Measurements from ENCODE around the gene PRKCH.

The PRKCH gene

DNA sequence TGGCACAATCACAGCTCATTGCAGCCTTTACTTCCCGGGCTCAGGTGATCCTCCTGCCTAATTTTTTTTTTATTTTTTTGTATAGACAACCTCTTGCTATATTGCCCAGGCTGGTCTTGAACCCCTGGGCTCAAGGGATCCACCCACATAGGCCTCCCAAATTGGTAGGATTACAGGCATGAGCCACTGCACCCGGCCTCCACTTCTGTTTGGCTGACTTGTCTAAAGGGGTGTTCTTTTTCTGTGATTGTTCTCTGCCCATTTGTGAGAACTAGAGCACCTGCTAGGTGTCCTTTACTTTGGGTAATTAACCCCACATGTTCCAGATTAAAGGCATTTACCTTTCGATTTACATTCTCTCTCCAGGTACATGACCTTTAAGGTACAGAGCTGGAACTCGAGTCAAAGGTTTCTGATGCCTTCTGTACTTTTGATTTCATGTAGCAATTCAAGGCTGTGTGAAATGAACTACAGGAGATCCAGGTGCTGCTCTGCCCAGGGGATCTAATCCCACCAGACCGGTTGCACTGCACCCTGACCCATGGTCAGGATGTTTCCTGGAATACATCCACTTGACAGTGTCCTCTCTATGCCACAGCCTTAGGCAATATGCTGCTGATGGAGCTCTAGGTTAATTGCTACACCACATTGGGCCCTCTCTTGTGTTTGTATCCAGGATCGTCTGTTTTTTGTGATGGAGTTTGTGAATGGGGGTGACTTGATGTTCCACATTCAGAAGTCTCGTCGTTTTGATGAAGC lies 163.6 kb downstream of the PRKCH start:
- DNase-seq (ENCODE audit: low read depth in 4 of 4, low spot score in 1 of 4): no peak

GRCh38 chr14:61485661-61486060 lies 164.3 kb downstream of the PRKCH start:
- DNase-seq (ENCODE audit: low read depth in 4 of 4, low spot score in 1 of 4): no peak

DNA sequence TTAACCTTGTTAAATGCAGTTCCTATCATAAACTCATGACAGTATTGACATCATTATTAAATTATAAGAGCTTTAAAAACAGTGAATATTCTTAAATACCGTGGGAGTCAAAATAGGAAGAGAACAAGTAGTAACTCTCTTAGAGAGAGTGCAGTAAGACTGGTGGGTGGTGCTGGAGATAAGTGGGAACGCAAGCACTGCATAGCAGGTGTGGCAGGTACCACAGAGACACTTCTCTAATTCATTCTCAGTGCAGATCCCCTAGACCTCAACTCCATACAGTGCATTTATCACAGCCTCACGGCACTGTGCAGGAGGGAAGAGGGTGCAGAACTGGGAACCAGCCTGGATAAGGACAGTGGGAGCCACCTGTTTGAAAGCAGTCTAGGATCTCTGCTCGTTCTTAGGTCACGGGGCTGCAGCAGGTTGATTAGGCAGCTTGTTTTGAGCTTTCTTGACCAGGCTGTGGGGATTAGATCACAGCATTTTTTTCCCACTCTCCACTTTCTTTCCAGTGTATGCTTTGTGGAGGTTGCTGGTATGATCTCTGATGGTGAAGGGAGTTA lies 165.6 kb downstream of the PRKCH start:
- DNase-seq (ENCODE audit: low read depth in 4 of 4, low spot score in 1 of 4): no peak

DNA sequence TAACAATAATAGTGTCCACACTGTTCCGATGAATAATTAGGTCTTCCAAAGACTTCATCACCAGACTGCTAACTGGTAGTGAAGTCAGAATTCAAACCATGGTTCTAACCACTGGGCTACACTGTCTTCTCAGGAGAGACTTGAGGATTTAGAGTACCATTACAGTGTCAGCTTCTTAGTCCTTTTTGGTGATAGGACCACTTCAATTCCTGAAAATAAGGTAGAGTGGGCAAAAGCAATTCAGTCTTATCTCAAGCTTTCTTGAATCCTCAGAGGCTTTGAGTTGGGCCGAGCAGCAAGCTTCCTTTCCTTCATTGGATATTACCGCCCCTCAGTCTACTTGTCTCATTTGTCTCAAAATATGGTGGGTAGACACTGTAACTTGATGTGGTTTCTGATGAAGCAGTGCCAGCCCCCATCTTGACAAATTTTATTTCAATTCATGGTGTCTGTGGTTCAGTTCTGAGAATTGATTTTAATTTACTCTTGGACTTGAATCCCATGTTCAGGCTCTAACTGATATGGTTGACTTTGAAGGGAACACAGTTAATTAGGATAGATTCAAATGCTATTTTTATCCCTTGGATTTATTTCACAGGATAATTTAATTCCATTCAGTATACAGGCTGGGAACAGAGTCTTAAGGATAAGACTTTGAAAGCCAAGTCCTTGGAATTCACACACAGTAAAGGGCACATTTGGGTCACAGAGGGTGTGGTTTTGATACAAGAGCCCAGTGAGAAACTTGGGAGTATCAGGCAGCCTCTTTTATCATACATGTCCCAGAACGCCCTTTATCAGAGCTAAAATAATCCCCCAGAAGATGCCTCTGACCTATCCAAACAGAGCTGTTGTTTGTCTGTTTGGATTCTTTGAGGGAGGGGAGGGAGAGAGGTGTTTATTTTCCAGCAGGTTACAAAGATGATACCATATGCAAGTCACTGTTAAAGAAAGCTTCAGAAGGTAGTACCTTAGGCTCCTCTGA lies 167.3 kb downstream of the PRKCH start:
- no peak for DNase-seq (ENCODE audit: low read depth in 4 of 4, low spot score in 1 of 4)

- no peak for DNase-seq (ENCODE audit: low read depth in 4 of 4, low spot score in 1 of 4)
Observed at GRCh38 chr14:61489512-61489911, 168.1 kb downstream of the PRKCH start.

GRCh38 chr14:61489932-61490331 lies 168.6 kb downstream of the PRKCH start:
- DNase-seq (ENCODE audit: low read depth in 4 of 4, low spot score in 1 of 4): no peak

- DNase-seq (ENCODE audit: low read depth in 4 of 4, low spot score in 1 of 4): no peak
Observed at GRCh38 chr14:61491224-61491623, 169.8 kb downstream of the PRKCH start.

- no peak for DNase-seq (ENCODE audit: low read depth in 4 of 4, low spot score in 1 of 4)
Observed at GRCh38 chr14:61491876-61492434, 170.6 kb downstream of the PRKCH start.

DNA sequence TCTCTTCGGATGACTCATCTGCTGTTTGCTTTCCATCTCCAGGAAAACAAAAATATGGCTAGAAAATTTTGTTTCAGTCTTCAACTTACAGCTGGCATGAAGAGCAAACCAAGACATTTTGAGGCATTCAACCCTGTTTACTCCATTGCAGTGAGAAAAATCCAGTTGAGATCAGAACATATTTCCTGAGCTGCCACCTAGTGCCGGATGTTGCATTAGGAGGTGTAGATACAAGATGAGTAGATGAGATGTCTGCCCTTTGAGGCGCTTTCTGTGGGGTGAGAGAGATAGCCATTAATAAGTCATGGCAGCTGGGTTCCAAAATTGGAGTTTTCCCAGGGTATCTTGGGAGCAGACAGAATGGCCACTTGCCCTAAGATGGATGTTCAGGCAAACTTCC lies 171.1 kb downstream of the PRKCH start:
- DNase-seq (ENCODE audit: low read depth in 4 of 4, low spot score in 1 of 4): no peak

DNA sequence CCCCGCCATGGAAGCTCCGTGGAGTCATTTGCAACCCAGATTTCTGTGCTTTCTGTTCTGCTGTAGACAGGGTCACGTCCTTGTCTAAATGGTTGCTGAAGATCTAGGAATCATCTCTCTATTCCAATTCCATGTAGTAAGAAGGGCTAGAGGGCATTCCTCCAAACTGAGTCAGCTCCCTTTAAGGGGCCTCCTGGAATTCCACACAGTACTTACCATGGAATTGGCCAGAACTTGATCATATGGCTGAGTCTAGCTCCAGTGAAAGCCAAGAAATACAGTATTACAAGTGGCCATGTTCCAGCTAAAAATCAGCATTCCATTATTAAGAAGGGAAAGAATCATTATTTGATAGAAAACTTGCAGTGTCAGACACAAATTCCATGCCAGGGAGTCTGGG lies 171.9 kb downstream of the PRKCH start:
- DNase-seq (ENCODE audit: low read depth in 4 of 4, low spot score in 1 of 4): no peak

GRCh38 chr14:61494018-61494417 lies 172.6 kb downstream of the PRKCH start:
- no peak for DNase-seq (ENCODE audit: low read depth in 4 of 4, low spot score in 1 of 4)

- no peak for DNase-seq (ENCODE audit: low read depth in 4 of 4, low spot score in 1 of 4)
Observed at GRCh38 chr14:61495809-61496208, 174.4 kb downstream of the PRKCH start.

GRCh38 chr14:61498303-61498702 lies 176.9 kb downstream of the PRKCH start:
- DNase-seq (ENCODE audit: low read depth in 4 of 4, low spot score in 1 of 4): no peak

GRCh38 chr14:61498811-61499210 lies 177.4 kb downstream of the PRKCH start:
- DNase-seq (ENCODE audit: low read depth in 4 of 4, low spot score in 1 of 4): no peak

GRCh38 chr14:61499991-61500390 lies 178.6 kb downstream of the PRKCH start:
- DNase-seq (ENCODE audit: low read depth in 4 of 4, low spot score in 1 of 4): no peak

DNA sequence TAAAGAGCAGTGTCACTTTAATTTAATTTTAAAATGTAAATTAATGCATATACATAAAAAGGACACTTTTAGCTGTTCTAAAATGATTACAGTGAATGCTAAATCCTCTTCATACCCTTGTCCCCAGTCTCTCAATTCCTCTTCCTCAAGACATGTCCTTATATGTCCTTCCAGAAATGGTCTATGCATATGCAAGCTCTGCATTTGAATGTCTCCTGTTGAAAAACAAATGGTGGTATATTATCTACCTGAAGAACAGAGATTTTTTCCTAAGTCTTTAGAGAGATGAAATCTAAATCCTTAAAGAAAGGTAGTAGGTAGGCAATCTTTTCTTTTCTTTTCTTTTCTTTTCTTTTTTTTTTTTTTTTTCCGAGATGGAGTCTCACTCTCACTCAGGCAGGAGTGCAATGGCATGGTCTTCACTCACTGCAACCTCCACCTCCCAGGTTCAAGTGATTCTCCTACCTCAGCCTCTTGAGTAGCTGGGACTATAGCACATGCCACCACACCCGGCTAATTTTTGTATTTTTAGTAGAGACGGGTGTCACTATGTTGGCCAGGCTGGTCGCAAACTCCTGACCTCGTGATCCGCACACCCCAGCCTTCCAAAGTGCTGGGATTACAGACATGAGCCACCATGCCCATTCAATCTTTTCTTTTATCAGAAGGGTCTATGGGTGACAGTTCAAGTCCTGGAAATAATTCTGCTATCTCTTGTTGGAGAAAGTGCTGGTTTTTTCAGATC lies 180.5 kb downstream of the PRKCH start:
- no peak for DNase-seq (ENCODE audit: low read depth in 4 of 4, low spot score in 1 of 4)

DNA sequence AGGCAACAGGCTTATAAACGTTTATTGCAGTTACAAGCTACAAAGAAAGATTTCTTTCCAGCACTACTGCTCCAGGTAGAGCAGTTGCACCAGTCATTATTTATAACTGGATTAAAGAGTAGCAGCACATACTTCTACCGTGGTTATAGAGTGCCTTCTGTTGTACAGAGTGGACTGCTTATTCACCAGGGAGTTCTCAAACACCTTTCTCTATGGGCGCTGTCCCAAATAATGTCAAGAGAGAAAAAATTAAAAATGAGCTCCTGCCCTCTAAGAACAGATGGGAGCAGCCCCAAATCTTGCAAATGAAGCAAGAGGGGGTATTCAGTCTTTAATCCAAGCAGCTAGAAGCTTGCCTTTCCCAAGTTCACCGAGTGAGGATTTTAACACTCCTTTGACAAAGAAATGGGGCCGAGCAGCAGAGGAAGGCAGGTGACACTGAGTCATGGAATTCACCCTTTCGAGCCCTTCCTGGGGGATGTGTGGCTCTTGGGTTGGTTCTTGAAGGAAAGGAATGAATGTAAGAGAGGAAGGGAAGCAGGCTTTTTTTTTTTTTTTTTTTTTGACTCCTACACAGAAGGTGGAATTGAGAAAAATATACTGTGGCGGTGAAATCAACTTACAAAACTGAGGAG lies 181.2 kb downstream of the PRKCH start:
- DNase-seq (ENCODE audit: low read depth in 4 of 4, low spot score in 1 of 4): no peak

DNA sequence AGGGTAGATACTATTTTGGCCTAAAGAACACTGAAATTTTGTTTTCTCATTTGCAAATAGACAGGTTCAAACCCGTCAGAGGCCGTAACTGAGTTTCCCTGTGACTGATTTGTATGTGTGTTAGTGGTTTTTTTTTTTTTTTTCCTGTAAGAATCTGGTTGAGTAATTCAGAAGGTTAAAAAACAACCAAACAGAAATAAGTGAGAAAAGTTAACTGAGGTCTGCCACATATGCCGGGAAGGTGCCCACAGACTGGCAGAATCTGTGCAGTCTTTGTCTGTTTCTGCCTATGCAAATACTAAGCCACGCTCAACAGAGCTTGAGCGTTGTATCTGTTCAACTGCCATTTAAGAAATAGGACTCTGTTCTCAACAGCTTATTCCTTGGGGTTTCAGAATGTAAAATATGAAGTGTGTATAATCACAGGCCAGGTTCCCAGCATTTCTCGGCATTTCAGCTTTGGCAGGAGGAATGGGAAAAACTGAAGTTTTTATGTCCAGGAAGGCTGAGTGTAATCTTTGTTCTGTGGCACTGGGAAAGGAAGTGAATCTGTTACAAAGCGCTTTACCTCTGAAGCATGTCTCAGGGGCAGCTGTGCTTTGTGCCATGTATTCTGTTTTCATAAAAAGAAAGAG lies 181.9 kb downstream of the PRKCH start:
- DNase-seq (ENCODE audit: low read depth in 4 of 4, low spot score in 1 of 4): peak in 2 of 4 experiments; percentile 37 to 50

DNA sequence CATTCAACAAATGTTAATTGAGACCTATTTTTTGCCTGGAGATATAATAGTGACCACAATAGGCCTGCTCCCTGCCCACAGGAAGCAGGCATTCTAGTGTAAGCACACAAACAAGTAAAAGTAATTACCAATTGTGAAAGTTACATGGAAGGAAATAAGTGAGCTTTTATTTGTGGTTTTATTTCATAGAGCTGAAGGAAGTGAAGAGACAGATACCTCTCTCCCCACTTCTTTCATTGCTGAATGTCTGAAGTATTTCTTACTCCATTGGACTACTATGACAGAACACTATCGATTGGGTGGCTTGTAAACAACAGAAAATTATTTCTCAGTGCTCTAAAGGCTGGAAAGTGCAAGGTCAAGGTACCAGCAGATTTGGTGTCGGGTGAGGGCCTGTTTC lies 183.5 kb downstream of the PRKCH start:
- no peak for DNase-seq (ENCODE audit: low read depth in 4 of 4, low spot score in 1 of 4)
